Measurements from ENCODE around the gene HAPLN3. TPM values are rescaled to one million over a fixed set of nuclear protein-coding genes. Genes with fewer than 3 reads are reported as not detected.

Gene HAPLN3
- total RNA-seq, 6 experiments from 2014 or later = 0.12 to 1.2 (median 0.25) TPM; not detected in 1

DNA sequence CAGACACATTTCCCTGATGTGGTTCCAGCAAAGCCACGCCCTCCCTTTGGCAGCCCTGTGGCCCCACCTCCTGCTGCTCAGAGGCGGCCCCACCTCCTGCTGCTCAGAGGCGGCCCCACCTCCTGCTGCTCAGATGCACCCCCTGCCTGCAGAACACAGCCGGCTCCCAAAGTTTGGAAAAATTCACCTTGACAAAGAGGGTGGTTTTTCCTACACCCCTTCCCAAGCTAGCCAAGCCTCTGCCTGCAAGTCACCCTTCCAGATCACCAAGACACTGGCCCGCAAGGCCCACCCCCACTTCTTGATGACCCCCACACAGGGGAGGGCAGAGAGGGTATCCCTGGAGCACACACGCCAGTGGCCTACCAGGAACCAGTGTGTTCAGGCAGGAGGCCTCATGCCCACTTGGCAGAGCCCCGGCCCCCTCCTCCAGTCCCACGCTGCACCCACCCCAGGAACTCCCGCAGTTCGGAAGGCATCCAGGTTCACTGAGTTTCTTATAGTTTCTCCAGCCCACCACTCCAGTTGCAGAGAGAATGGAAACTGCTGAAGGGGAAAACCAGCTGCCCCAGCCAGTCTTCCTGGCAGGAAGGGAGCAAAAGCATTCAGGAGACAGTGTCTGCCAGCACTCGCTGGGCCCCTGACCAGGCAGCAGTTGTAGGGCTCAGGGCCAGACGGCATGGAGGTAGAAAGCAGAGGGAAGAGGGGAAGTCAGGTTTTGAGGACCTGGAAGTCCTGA lies 2.3 kb upstream of the HAPLN3 start:
- TF ChIP-seq POLR2A (IDR thresholded peaks at IDR 0.05) = no peak
- TF ChIP-seq CTCF (IDR thresholded peaks at IDR 0.05) = peak; percentile 40 to 57 (median 56)
- Histone ChIP-seq H3K27me3 (peaks cover 0 to 11% of the 10 kb centered on the region in 2 donors), H3K4me1 (peaks cover 0 to 16% (median 0%) of the 10 kb centered on the region in 4 donors), H3K4me3 (no peak overlapping the region), H3K27ac (no peak overlapping the region), H3K36me3 (peaks cover 0 to 2% (median 0%) of the 10 kb centered on the region in 4 donors), H3K9me3 (no peaks in the 10 kb centered on the region)
- WGBS (ENCODE audit: insufficient coverage, low coverage, low lambda C conversion rate, missing lambda C conversion rate) = 16% methylated on average over 5 of the region's 12 CpGs
- ATAC-seq = peak; percentile 88 to 98 (median 94)
- intact Hi-C loops (cut with DNase I) = no loop called here
- peak; percentile 79 to 83 (median 82) for DNase-seq

GRCh38 chr15:88897142-88897455 lies 1.8 kb upstream of the HAPLN3 start:
- intact Hi-C loops (cut with DNase I) = no loop called here
- no peak overlapping the region for H3K27ac ChIP-seq
- WGBS (ENCODE audit: insufficient coverage, low coverage, low lambda C conversion rate, missing lambda C conversion rate) = 0% methylated on average over 1 of the region's 8 CpGs

GRCh38 chr15:88896333-88897033 lies 1.1 kb upstream of the HAPLN3 start:
- Histone ChIP-seq H3K4me3 (no peak overlapping the region), H3K27ac (no peak overlapping the region), H3K9me3 (no peaks in the 10 kb centered on the region), H3K4me1 (peaks cover 0 to 16% (median 0%) of the 10 kb centered on the region in 4 donors), H3K36me3 (peaks cover 0 to 1% (median 0%) of the 10 kb centered on the region in 4 donors), H3K27me3 (peaks cover 0 to 11% of the 10 kb centered on the region in 2 donors)
- ATAC-seq (no peak), DNase-seq (no peak)
- TF ChIP-seq CTCF (IDR thresholded peaks at IDR 0.05) = no peak
- TF ChIP-seq POLR2A (IDR thresholded peaks at IDR 0.05) = no peak
- intact Hi-C loops (cut with DNase I) = no loop called here
- WGBS (ENCODE audit: insufficient coverage, low coverage, low lambda C conversion rate, missing lambda C conversion rate) = 62% methylated on average over 5 of the region's 8 CpGs

More at GRCh38 chr15:88897142-88897455, 1.8 kb upstream of the HAPLN3 start:
- Histone ChIP-seq H3K27me3 (peaks cover 0 to 11% of the 10 kb centered on the region in 2 donors), H3K9me3 (no peaks in the 10 kb centered on the region), H3K36me3 (peaks cover 0 to 2% (median 0%) of the 10 kb centered on the region in 4 donors), H3K4me3 (no peak overlapping the region), H3K4me1 (peaks cover 0 to 16% (median 0%) of the 10 kb centered on the region in 4 donors)
- DNase-seq (no peak), ATAC-seq (no peak)
- TF ChIP-seq POLR2A (IDR thresholded peaks at IDR 0.05) (no peak), CTCF (IDR thresholded peaks at IDR 0.05) (no peak)

DNA sequence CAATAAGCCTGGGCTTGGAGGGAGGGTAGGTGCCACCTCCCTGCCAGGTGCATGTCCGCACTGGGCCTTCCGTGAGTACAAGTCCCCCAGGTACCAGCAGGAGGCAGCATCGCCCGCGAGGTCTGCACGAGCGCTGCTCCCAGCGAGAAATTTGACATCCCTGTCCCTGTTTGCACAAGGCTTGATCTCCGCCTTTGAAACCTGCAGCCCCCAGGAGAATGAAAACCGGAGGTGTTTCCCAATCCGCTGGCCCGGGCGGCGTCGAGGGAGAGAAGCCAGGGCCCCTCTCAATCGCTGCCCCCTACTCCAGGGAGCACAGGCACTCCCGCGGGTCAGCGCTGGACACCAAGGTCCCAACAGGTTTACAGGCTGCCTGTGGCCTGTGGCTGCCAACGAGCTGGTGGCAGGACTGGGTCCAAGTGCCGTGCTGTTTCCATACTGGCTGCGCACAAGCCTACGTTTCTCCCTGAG lies 961 bp downstream of the HAPLN3 start:
- Histone ChIP-seq H3K4me3 (no peak overlapping the region), H3K4me1 (peaks cover 0 to 16% (median 0%) of the 10 kb centered on the region in 4 donors), H3K9me3 (no peaks in the 10 kb centered on the region), H3K27me3 (peaks cover 0 to 11% of the 10 kb centered on the region in 2 donors), H3K27ac (no peak overlapping the region), H3K36me3 (no peaks in the 10 kb centered on the region)
- ATAC-seq (peak; percentile 41 to 69 (median 62)), DNase-seq (peak in 2 of 3 donors; percentile 59 to 63)
- TF ChIP-seq CTCF (IDR thresholded peaks at IDR 0.05) (peak; percentile 47 to 70 (median 53)), POLR2A (IDR thresholded peaks at IDR 0.05) (no peak)
- intact Hi-C loops (cut with DNase I) = no loop called here
- WGBS (ENCODE audit: insufficient coverage, low coverage, low lambda C conversion rate, missing lambda C conversion rate) = 0% methylated on average over 8 of the region's 23 CpGs
